HEK293 (cell line): Measurements from ENCODE around the gene PTPRG.

Source experiments
- CTCF ChIA-PET: fragments of 350-600 bp; formaldehyde crosslinking; extraction: SDS; loops from one replicate; lab custom pipeline; 2021; ENCODE audit warnings: antibody characterized with exemption; lab: Yijun Ruan, JAX
- POLR2A ChIA-PET: fragments of 300-600 bp; formaldehyde crosslinking; extraction: SDS; loops from one replicate; lab custom pipeline; 2020; ENCODE audit warnings: antibody characterized with exemption, inconsistent platforms; lab: Yijun Ruan, JAX
- H3K27ac ChIP-seq: fragments of 200-500 bp; sonication (Bioruptor generic); 2 replicates; pipeline ENCODE4 v1.5.1; 2014; ENCODE audit warnings: low read depth, low read length, control low read depth, inconsistent platforms; ENCODE audit errors: extremely low read depth
- H3K36me3 ChIP-seq, 2 experiments: fragments of 200-500 bp in 1 of 2; sonication (Bioruptor generic) in 1 of 2; 1 replicate in 1 of 2; 2 replicates in 1 of 2; pipeline ENCODE4 v1.5.1; 2014 to 2017; ENCODE audit warnings: inconsistent platforms in 2 of 2, low read length in 2 of 2; ENCODE audit not compliant: control insufficient read depth in 2 of 2, insufficient read depth in 1 of 2
- H3K4me1 ChIP-seq: fragments of 200-500 bp; sonication (Bioruptor generic); 2 replicates; pipeline ENCODE4 v1.5.1; 2014; ENCODE audit warnings: mild to moderate bottlenecking, low read length, inconsistent platforms; ENCODE audit not compliant: control insufficient read depth, insufficient read depth
- H3K4me3 ChIP-seq: 2 replicates; pipeline ENCODE4 v1.5.1; 2011; ENCODE audit warnings: low read depth, mild to moderate bottlenecking, control low read depth, low read length, moderate library complexity
- H3K9me3 ChIP-seq: fragments of 200-500 bp; sonication (Bioruptor generic); 2 replicates; pipeline ENCODE4 v1.5.1; 2014; ENCODE audit warnings: low read depth, low read length, inconsistent platforms; ENCODE audit not compliant: control insufficient read depth, insufficient read depth
- KLF10 ChIP-seq: fragments of 450-650 bp; IDR thresholded peaks from 2 replicates; pipeline ENCODE4 v1.5.1; 2018; ENCODE audit warnings: missing biosample characterization, mild to moderate bottlenecking, missing genetic modification characterization
- REST ChIP-seq: fragments of 450-650 bp; formaldehyde crosslinking; IDR thresholded peaks from 2 replicates; pipeline ENCODE4 v1.5.1; 2016; ENCODE audit warnings: missing biosample characterization, missing genetic modification characterization
- SP2 ChIP-seq: fragments of 450-650 bp; formaldehyde crosslinking; IDR thresholded peaks from 2 replicates; pipeline ENCODE4 v1.5.1; 2016; ENCODE audit warnings: missing biosample characterization, missing genetic modification characterization
- ZBTB21 ChIP-seq: fragments of 450-650 bp; formaldehyde crosslinking; IDR thresholded peaks from 2 replicates; pipeline ENCODE4 v1.5.1; 2017; ENCODE audit warnings: missing biosample characterization, missing genetic modification characterization
- ZFP69B ChIP-seq: fragments of 450-650 bp; formaldehyde crosslinking; IDR thresholded peaks from 2 replicates; pipeline ENCODE4 v1.5.1; 2016; ENCODE audit warnings: missing biosample characterization, missing genetic modification characterization
- ZIC2 ChIP-seq: fragments of 450-650 bp; formaldehyde crosslinking; IDR thresholded peaks from 2 replicates; pipeline ENCODE4 v1.5.1; 2016; ENCODE audit warnings: missing biosample characterization, missing genetic modification characterization
- ZNF10 ChIP-seq: fragments of 450-650 bp; formaldehyde crosslinking; IDR thresholded peaks from 2 replicates; pipeline ENCODE4 v1.5.1; 2017; ENCODE audit warnings: missing biosample characterization, missing genetic modification characterization
- ZNF184 ChIP-seq: fragments of 450-650 bp; IDR thresholded peaks from 2 replicates; pipeline ENCODE4 v1.5.1; 2018; ENCODE audit warnings: missing biosample characterization, mild to moderate bottlenecking, missing genetic modification characterization
- ZNF366 ChIP-seq: fragments of 450-650 bp; formaldehyde crosslinking; conservative IDR thresholded peaks from 2 replicates; pipeline ENCODE4 v1.5.1; 2016; ENCODE audit warnings: missing biosample characterization, missing genetic modification characterization
- ZNF518A ChIP-seq: fragments of 450-650 bp; formaldehyde crosslinking; conservative IDR thresholded peaks from 2 replicates; pipeline ENCODE4 v1.5.1; 2016; ENCODE audit warnings: low read depth, missing biosample characterization, missing genetic modification characterization
- ZNF529 ChIP-seq: fragments of 450-650 bp; formaldehyde crosslinking; IDR thresholded peaks from 2 replicates; pipeline ENCODE4 v1.5.1; 2017; ENCODE audit warnings: missing genetic modification characterization, missing biosample characterization; ENCODE audit not compliant: insufficient replicate concordance
- ZNF571 ChIP-seq: fragments of 450-650 bp; formaldehyde crosslinking; IDR thresholded peaks from 2 replicates; pipeline ENCODE4 v1.5.0; 2017; ENCODE audit warnings: missing biosample characterization, missing genetic modification characterization
- ZNF629 ChIP-seq: fragments of 450-650 bp; formaldehyde crosslinking; IDR thresholded peaks from 2 replicates; pipeline ENCODE4 v1.5.1; 2017; ENCODE audit warnings: missing biosample characterization, missing genetic modification characterization
- ZNF660 ChIP-seq: fragments of 450-650 bp; IDR thresholded peaks from 2 replicates; pipeline ENCODE4 v1.5.1; 2018; ENCODE audit warnings: missing biosample characterization, mild to moderate bottlenecking, missing genetic modification characterization
- ZNF670 ChIP-seq: fragments of 450-650 bp; formaldehyde crosslinking; IDR thresholded peaks from 2 replicates; pipeline ENCODE4 v1.5.1; 2016; ENCODE audit warnings: missing biosample characterization, missing genetic modification characterization, low read depth
- ZNF768 ChIP-seq: fragments of 450-650 bp; formaldehyde crosslinking; IDR thresholded peaks from 2 replicates; pipeline ENCODE4 v1.5.1; 2018; ENCODE audit warnings: missing biosample characterization, mild to moderate bottlenecking, missing genetic modification characterization
- TF ChIP-seq, protein P1 (sequence below): sonication (generic); formaldehyde crosslinking; IDR thresholded peaks from 2 replicates; pipeline ENCODE4 v1.8.1; 2022; ENCODE audit warnings: mild to moderate bottlenecking, moderate library complexity, missing genetic modification reagents
- TF ChIP-seq, protein P2 (sequence below): fragments of 450-650 bp; formaldehyde crosslinking; IDR thresholded peaks from 2 replicates; pipeline ENCODE4 v1.5.1; 2017; ENCODE audit warnings: missing biosample characterization, missing genetic modification characterization
- TF ChIP-seq, protein P3 (sequence below): fragments of 450-650 bp; IDR thresholded peaks from 2 replicates; pipeline ENCODE4 v1.5.1; 2018; ENCODE audit warnings: missing biosample characterization, missing genetic modification characterization

PTPRG gene

GRCh38 chr3:61877359-61878138 is 316.2 kb downstream of the PTPRG start (continued):
- TF ChIP-seq ZNF518A (tag by site-specific recombination) (0 out of 2 replicates have a peak, but pooled peaks have one; percentile 20), ZNF366 (peak; percentile 60), ZNF629 (tag by site-specific recombination) (peak; percentile 56)
- TF ChIP-seq, all 188 proteins: peak for 33

- Histone ChIP-seq H3K27ac (no peak overlapping the region), H3K4me3 (no peak overlapping the region), H3K9me3 (no peaks in the 10 kb centered on the region), H3K4me1 (peaks cover 16% of the 10 kb centered on the region), H3K36me3 (no peaks in the 10 kb centered on the region)
- CTCF ChIA-PET: interaction anchor here (1.2 kb wide), 1 partner anchor 306 kb away, joined by 3 read pairs; no protein-coding TSS in a partner anchor
- TF ChIP-seq REST: no peak
- no peak for TF ChIP-seq KLF10 (tag by site-specific recombination)
- TF ChIP-seq ZNF184 (tag by site-specific recombination): no peak
- TF ChIP-seq ZBTB21 (tag by site-specific recombination): no peak
- TF ChIP-seq, protein P1, sequence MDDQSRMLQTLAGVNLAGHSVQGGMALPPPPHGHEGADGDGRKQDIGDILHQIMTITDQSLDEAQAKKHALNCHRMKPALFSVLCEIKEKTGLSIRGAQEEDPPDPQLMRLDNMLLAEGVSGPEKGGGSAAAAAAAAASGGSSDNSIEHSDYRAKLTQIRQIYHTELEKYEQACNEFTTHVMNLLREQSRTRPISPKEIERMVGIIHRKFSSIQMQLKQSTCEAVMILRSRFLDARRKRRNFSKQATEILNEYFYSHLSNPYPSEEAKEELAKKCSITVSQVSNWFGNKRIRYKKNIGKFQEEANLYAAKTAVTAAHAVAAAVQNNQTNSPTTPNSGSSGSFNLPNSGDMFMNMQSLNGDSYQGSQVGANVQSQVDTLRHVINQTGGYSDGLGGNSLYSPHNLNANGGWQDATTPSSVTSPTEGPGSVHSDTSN (CRISPR knock-in tag): no peak
- no peak for TF ChIP-seq SP2 (tag by site-specific recombination)
- no peak for TF ChIP-seq ZNF571 (tag by site-specific recombination)
- TF ChIP-seq ZNF529 (tag by site-specific recombination): no peak
- no peak for TF ChIP-seq ZFP69B (tag by site-specific recombination)
- no peak for TF ChIP-seq ZNF670 (tag by site-specific recombination)
- TF ChIP-seq ZNF768 (tag by site-specific recombination): no peak
- TF ChIP-seq, protein P2, sequence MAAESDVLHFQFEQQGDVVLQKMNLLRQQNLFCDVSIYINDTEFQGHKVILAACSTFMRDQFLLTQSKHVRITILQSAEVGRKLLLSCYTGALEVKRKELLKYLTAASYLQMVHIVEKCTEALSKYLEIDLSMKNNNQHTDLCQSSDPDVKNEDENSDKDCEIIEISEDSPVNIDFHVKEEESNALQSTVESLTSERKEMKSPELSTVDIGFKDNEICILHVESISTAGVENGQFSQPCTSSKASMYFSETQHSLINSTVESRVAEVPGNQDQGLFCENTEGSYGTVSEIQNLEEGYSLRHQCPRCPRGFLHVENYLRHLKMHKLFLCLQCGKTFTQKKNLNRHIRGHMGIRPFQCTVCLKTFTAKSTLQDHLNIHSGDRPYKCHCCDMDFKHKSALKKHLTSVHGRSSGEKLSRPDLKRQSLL: no peak
- no peak for TF ChIP-seq ZNF10
- TF ChIP-seq, protein P3, sequence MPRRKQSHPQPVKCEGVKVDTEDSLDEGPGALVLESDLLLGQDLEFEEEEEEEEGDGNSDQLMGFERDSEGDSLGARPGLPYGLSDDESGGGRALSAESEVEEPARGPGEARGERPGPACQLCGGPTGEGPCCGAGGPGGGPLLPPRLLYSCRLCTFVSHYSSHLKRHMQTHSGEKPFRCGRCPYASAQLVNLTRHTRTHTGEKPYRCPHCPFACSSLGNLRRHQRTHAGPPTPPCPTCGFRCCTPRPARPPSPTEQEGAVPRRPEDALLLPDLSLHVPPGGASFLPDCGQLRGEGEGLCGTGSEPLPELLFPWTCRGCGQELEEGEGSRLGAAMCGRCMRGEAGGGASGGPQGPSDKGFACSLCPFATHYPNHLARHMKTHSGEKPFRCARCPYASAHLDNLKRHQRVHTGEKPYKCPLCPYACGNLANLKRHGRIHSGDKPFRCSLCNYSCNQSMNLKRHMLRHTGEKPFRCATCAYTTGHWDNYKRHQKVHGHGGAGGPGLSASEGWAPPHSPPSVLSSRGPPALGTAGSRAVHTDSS: no peak
- no peak for TF ChIP-seq ZIC2 (tag by site-specific recombination)
- no peak for TF ChIP-seq ZNF660 (tag by site-specific recombination)
- POLR2A ChIA-PET: no interaction called here
Observed at GRCh38 chr3:61882253-61882652, 320.9 kb downstream of the PTPRG start.
